Suprapubic skin (tissue), 4 donors: ENCODE results near the gene PACC1. TPM values are rescaled to one million over a fixed set of nuclear protein-coding genes. Genes with fewer than 3 reads are reported as not detected.

Experiments used
- DNase-seq, 2 donors: peaks; one replicate each; pipeline ENCODE4 v3.0.0-alpha.2; 2019; ENCODE audit warnings: low spot score in 2 of 2
- H3K27ac ChIP-seq: fragments of 200-600 bp; sonication (generic); one replicate; pipeline ENCODE4 v1.5.1; 2019
- H3K27me3 ChIP-seq: fragments of 200-600 bp; sonication (generic); one replicate; pipeline ENCODE4 v1.5.1; 2019
- H3K36me3 ChIP-seq: fragments of 200-600 bp; sonication (generic); one replicate; pipeline ENCODE4 v1.5.1; 2019
- H3K4me1 ChIP-seq: fragments of 200-600 bp; sonication (generic); one replicate; pipeline ENCODE4 v1.5.1; 2019
- H3K4me3 ChIP-seq: fragments of 200-600 bp; sonication (generic); one replicate; pipeline ENCODE4 v1.5.1; 2019; ENCODE audit warnings: mild to moderate bottlenecking
- H3K9me3 ChIP-seq: fragments of 200-600 bp; sonication (generic); one replicate; pipeline ENCODE4 v1.5.1; 2019
- CTCF ChIP-seq, 2 donors: fragments of 200-600 bp in 1 of 2; fragments of 450-650 bp in 1 of 2; sonication (generic) in 1 of 2; IDR thresholded peaks; one replicate each; pipeline ENCODE4 v1.5.1; 2016 to 2019; ENCODE audit warnings: antibody characterized with exemption in 2 of 2, mild to moderate bottlenecking in 1 of 2, moderate library complexity in 1 of 2
- EP300 ChIP-seq: sonication (generic); formaldehyde crosslinking; IDR thresholded peaks from one replicate; pipeline ENCODE4 v1.6.1; 2017; ENCODE audit warnings: antibody characterized with exemption
- POLR2A ChIP-seq, 2 donors: fragments of 450-650 bp; IDR thresholded peaks; one replicate each; pipeline ENCODE4 v1.6.1; 2017; ENCODE audit warnings: antibody characterized with exemption in 2 of 2, mild to moderate bottlenecking in 2 of 2, moderate library complexity in 2 of 2
- POLR2AphosphoS5 ChIP-seq, 3 donors: sonication (generic); formaldehyde crosslinking; IDR thresholded peaks; one replicate each; pipeline ENCODE4 v1.6.1; 2017; ENCODE audit warnings: antibody characterized with exemption in 3 of 3
- WGBS: methylation state at CpG from one replicate; pipeline ENCODE4 v1.1.5; 2018; 5-methylcytosine and 5-hydroxymethylcytosine counted together
- total RNA-seq, 4 donors: library from RNA; depleted of rRNA; stranded (reverse); fragments of >200 nt; gene quantifications; one replicate each; pipeline ENCODE4 v1.1.0, GENCODE V29; 2016

The PACC1 gene
- total RNA-seq, 4 donors from 2014 or later: 3.3 to 11.9 (median 4.7) TPM

DNA sequence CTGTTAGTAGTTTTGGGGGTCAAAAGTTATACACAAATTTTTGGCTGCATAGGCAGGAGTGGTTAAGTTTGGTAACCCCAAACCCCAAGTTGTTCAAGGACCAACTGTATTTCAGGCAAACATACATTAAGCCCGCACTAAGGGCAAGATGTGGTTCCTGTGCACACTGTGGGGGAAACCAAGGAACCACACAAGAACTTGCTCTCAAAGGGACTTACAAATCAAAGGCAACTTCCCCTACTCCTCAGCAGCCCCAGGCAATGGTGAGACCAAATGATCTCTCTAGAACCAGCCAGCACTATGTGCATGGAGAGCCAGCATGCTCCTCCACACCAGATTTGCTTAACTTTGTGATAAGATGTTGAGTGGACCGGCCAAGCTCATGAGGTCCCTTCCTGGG, 35.3 kb downstream of the PACC1 start:
- Histone ChIP-seq H3K4me1 (no peaks in the 10 kb centered on the region), H3K9me3 (no peaks in the 10 kb centered on the region), H3K27me3 (no peaks in the 10 kb centered on the region), H3K27ac (no peak overlapping the region), H3K36me3 (peaks cover 38% of the 10 kb centered on the region), H3K4me3 (no peak overlapping the region)
- TF ChIP-seq POLR2A (IDR thresholded peaks at IDR 0.05) (no peak), POLR2AphosphoS5 (IDR thresholded peaks at IDR 0.05) (no peak), CTCF (IDR thresholded peaks at IDR 0.05) (no peak), EP300 (no peak)
- no peak for DNase-seq
- WGBS: 100% methylated on average over 2 of the region's 2 CpGs

DNA sequence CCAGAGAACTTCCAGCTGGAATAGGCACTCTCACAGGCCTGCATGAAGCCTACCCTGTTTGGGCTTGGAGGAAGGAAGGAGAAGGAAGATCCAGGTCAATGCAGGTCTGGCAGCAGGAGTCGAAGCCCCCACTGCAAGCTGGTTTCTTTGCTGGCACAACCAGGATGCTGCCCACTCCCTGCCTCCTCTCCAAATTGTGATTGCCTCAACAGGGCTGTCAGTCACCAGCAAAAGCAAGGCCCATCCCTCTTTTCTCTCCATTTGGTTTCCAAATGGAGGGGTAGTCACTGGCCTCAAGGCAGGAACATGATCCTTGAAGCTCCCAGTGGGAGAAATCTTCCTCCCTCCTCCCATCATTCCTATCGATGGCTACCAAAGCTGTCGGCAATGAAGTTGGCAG, 37.0 kb downstream of the PACC1 start:
- Histone ChIP-seq H3K27ac (no peak overlapping the region), H3K4me1 (no peaks in the 10 kb centered on the region), H3K9me3 (no peaks in the 10 kb centered on the region), H3K36me3 (peaks cover 26% of the 10 kb centered on the region), H3K27me3 (no peaks in the 10 kb centered on the region), H3K4me3 (no peak overlapping the region)
- TF ChIP-seq POLR2A (IDR thresholded peaks at IDR 0.05) (no peak), CTCF (IDR thresholded peaks at IDR 0.05) (no peak), POLR2AphosphoS5 (IDR thresholded peaks at IDR 0.05) (no peak), EP300 (no peak)
- WGBS: 88% methylated on average over 3 of the region's 3 CpGs
- DNase-seq: no peak

DNA sequence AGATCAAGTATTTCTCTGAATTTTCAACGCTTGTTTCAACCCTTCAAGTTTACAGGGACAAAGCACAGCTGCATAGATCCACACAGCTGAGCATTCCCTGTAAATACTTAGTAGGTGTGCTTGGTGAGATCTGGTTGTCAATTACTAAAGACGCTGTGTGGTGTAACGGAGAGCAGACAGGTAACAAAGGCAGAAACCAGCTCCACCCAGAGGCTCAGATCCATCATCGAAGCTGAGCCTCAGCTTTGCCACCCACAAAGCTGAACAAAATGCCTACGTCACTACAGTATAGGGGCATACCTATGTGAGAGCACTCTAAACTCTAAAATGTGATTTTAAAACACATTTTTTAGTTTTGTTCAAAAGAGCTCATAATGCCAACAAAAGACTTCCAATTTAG, 38.7 kb downstream of the PACC1 start:
- DNase-seq: no peak
- H3K27me3 ChIP-seq: no peaks in the 10 kb centered on the region
- H3K9me3 ChIP-seq: no peaks in the 10 kb centered on the region
- H3K4me1 ChIP-seq: no peaks in the 10 kb centered on the region
- H3K36me3 ChIP-seq: peaks cover 26% of the 10 kb centered on the region
- H3K4me3 ChIP-seq: no peak overlapping the region
- TF ChIP-seq POLR2A (IDR thresholded peaks at IDR 0.05) (no peak), EP300 (no peak), POLR2AphosphoS5 (IDR thresholded peaks at IDR 0.05) (no peak), CTCF (IDR thresholded peaks at IDR 0.05) (no peak)
- WGBS: 85% methylated on average over 5 of the region's 5 CpGs
- no peak overlapping the region for H3K27ac ChIP-seq

DNA sequence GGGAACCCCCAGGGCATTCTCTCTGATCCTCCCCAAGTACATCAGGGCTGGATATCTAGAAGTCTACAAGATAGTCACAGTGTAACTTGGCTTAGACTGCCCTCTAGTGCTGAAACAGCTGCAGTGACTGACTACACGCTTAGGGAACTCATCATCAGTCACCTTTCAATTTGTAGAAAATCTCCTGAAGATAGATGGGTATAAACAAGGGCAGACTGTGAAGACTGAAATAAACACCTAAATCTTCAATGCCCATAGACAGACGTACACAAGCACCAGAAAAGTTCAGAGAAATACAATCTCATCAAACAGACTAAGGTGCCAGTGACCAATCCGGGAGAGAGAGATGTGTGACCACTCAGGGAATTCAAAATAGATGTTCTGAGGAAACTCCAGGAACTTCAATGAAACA, 46.6 kb downstream of the PACC1 start:
- Histone ChIP-seq H3K27ac (no peak overlapping the region), H3K27me3 (no peaks in the 10 kb centered on the region), H3K4me3 (no peak overlapping the region), H3K4me1 (peaks cover 11% of the 10 kb centered on the region), H3K36me3 (peaks cover 11% of the 10 kb centered on the region), H3K9me3 (no peaks in the 10 kb centered on the region)
- no peak for DNase-seq
- TF ChIP-seq POLR2AphosphoS5 (IDR thresholded peaks at IDR 0.05): no peak
- peak; percentile 65 to 80 for TF ChIP-seq CTCF (IDR thresholded peaks at IDR 0.05)
- TF ChIP-seq POLR2A (IDR thresholded peaks at IDR 0.05): no peak
- TF ChIP-seq EP300: no peak
- WGBS: 58% methylated on average over 3 of the region's 3 CpGs

- DNase-seq: no peak
- H3K36me3 ChIP-seq: peaks cover 14% of the 10 kb centered on the region
- TF ChIP-seq POLR2A (IDR thresholded peaks at IDR 0.05) (no peak), EP300 (no peak), POLR2AphosphoS5 (IDR thresholded peaks at IDR 0.05) (no peak), CTCF (IDR thresholded peaks at IDR 0.05) (no peak)
- H3K4me1 ChIP-seq: peaks cover 11% of the 10 kb centered on the region
- no peak overlapping the region for H3K4me3 ChIP-seq
- H3K9me3 ChIP-seq: no peaks in the 10 kb centered on the region
- H3K27me3 ChIP-seq: no peaks in the 10 kb centered on the region
- H3K27ac ChIP-seq: no peak overlapping the region
- WGBS: 94% methylated on average over 2 of the region's 2 CpGs
Observed at GRCh38 chr1:212367474-212368072, 47.1 kb downstream of the PACC1 start.
